HepG2 (cell line): Measurements from ENCODE around the gene NDUFB8. TPM values are rescaled to one million over a fixed set of nuclear protein-coding genes. Genes with fewer than 3 reads are reported as not detected.

ENCODE experiments used
- ATAC-seq: fragments of 200-7000 bp; cut with Tn5 transposase; 3 replicates; pipeline ENCODE4 v1.9.1; 2020; ENCODE audit warnings: mild to moderate bottlenecking, moderate library complexity
- BruUV-seq: library from RNA; stranded (reverse); fragments of 400-500 nt; replicated peaks from 2 replicates; lab custom pipeline; 2021; lab: Mats Ljungman, UMichigan
- CTCF ChIA-PET: fragments of 300-600 bp; formaldehyde crosslinking; extraction: SDS; loops from one replicate; lab custom pipeline; 2021; ENCODE audit warnings: low total read pairs, inconsistent platforms, low intra/inter-chr PET ratio; lab: Yijun Ruan, JAX
- POLR2A ChIA-PET: fragments of 350-600 bp; sonication (Branson Sonifier 250); formaldehyde crosslinking; loops from one replicate; lab custom pipeline; 2020; ENCODE audit warnings: antibody characterized with exemption, inconsistent platforms; lab: Yijun Ruan, JAX
- DNase-seq: peaks from one replicate; pipeline ENCODE4 v3.0.0-alpha.2; 2015; ENCODE audit warnings: low spot score
- FAIRE-seq: peaks from 3 replicates; lab custom pipeline; 2011; peaks lifted over from hg19 to GRCh38; lab: Jason Lieb, UNC
- H2AFZ ChIP-seq: one replicate; pipeline ENCODE4 v1.6.1; 2011; ENCODE audit warnings: low read length, inconsistent platforms
- H3K27ac ChIP-seq: fragments of 300-600 bp; 3 replicates; pipeline ENCODE4 v1.8.0; 2011; ENCODE audit warnings: mixed run types, mild to moderate bottlenecking, mixed read lengths, low read length, inconsistent platforms; ENCODE audit not compliant: insufficient read depth; ENCODE audit errors: extremely low read length
- H3K27me3 ChIP-seq, 2 experiments: fragments of 200-600 bp in 1 of 2; 2 replicates in 1 of 2; 3 replicates in 1 of 2; pipeline versions ENCODE4 v1.6.0 to v1.8.0; 2011; ENCODE audit warnings: low read length in 2 of 2, mild to moderate bottlenecking in 2 of 2, moderate library complexity in 2 of 2, inconsistent platforms in 1 of 2; ENCODE audit not compliant: insufficient read depth in 2 of 2, control insufficient read depth in 1 of 2
- H3K36me3 ChIP-seq, 2 experiments: fragments of 200-600 bp in 1 of 2; replicated peaks in 1 of 2; 2 replicates in 1 of 2; 3 replicates in 1 of 2; pipeline versions ENCODE4 v1.5.1 to v1.8.0; 2011; ENCODE audit warnings: low read length in 2 of 2, inconsistent platforms in 1 of 2; ENCODE audit not compliant: insufficient read depth in 2 of 2, control insufficient read depth in 1 of 2
- H3K4me1 ChIP-seq: 2 replicates; pipeline ENCODE4 v1.5.1; 2012; ENCODE audit warnings: low read length, inconsistent platforms; ENCODE audit not compliant: insufficient read depth
- H3K4me2 ChIP-seq: 2 replicates; pipeline ENCODE4 v1.6.0; 2011; ENCODE audit warnings: low read depth, low read length, inconsistent platforms
- H3K4me3 ChIP-seq, 3 experiments: fragments of 200-600 bp in 1 of 3; sonication (generic), shearing (Covaris generic) in 1 of 3; replicated peaks in 1 of 3; 2 replicates each; pipeline ENCODE4 v1.5.1; 2011 to 2016; ENCODE audit warnings: low read length in 3 of 3, inconsistent platforms in 2 of 3, low read depth in 2 of 3, mild to moderate bottlenecking in 2 of 3, control low read depth in 1 of 3, mixed read lengths in 1 of 3; ENCODE audit not compliant: insufficient read depth in 1 of 3
- H3K79me2 ChIP-seq: one replicate; pipeline ENCODE4 v1.6.1; 2011; ENCODE audit warnings: low read length, inconsistent platforms; ENCODE audit not compliant: insufficient read depth
- H3K9ac ChIP-seq: 2 replicates; pipeline ENCODE4 v1.6.0; 2011; ENCODE audit warnings: mild to moderate bottlenecking, low read depth, low read length, inconsistent platforms; ENCODE audit not compliant: insufficient read depth
- H3K9me3 ChIP-seq: 2 replicates; pipeline ENCODE4 v1.5.1; 2012; ENCODE audit warnings: mild to moderate bottlenecking, low read length
- H4K20me1 ChIP-seq: 2 replicates; pipeline ENCODE4 v1.6.0; 2011; ENCODE audit warnings: inconsistent platforms, mild to moderate bottlenecking, low read length, moderate library complexity; ENCODE audit not compliant: insufficient read depth
- BCL3 ChIP-seq: sonication (generic); formaldehyde crosslinking; IDR thresholded peaks from 2 replicates; pipeline ENCODE4 v1.5.1; 2020; ENCODE audit warnings: mild to moderate bottlenecking, missing genetic modification reagents, moderate library complexity
- GPN1 ChIP-seq: sonication (generic); formaldehyde crosslinking; IDR thresholded peaks from 2 replicates; pipeline ENCODE4 v1.5.1; 2020; ENCODE audit warnings: missing genetic modification reagents, borderline replicate concordance
- SIX1 ChIP-seq: sonication (generic); formaldehyde crosslinking; IDR thresholded peaks from 2 replicates; pipeline ENCODE4 v1.4.0; 2020; ENCODE audit warnings: missing genetic modification reagents, borderline replicate concordance
- ZNF333 ChIP-seq: sonication (generic); formaldehyde crosslinking; IDR thresholded peaks from 2 replicates; pipeline ENCODE4 v1.4.0; 2020; ENCODE audit warnings: mild to moderate bottlenecking, missing genetic modification reagents, borderline replicate concordance
- ZNF609 ChIP-seq: sonication (generic); formaldehyde crosslinking; IDR thresholded peaks from 2 replicates; pipeline ENCODE4 v1.4.0; 2020; ENCODE audit warnings: mild to moderate bottlenecking, missing genetic modification reagents, borderline replicate concordance
- ZNF615 ChIP-seq: sonication (generic); formaldehyde crosslinking; IDR thresholded peaks from 2 replicates; pipeline ENCODE4 v1.5.0; 2020; ENCODE audit warnings: mild to moderate bottlenecking, missing genetic modification reagents, borderline replicate concordance
- ZNF644 ChIP-seq: IDR thresholded peaks from 2 replicates; pipeline ENCODE4 v1.6.1; 2016; ENCODE audit warnings: low read depth
- ZXDC ChIP-seq: sonication (generic); formaldehyde crosslinking; IDR thresholded peaks from 2 replicates; pipeline ENCODE4 v1.5.0; 2020; ENCODE audit warnings: mild to moderate bottlenecking, missing genetic modification reagents
- WGBS: methylation state at CpG from one replicate; pipeline ENCODE4 v1.1.6; 2017; ENCODE audit warnings: low lambda C conversion rate; 5-methylcytosine and 5-hydroxymethylcytosine counted together
- in situ Hi-C: cut with HindIII; loops from 2 replicates; pipeline ENCODE4 v1.10.0; 2017; ENCODE audit warnings: low pct_unique_long_range_greater_than_20kb; ENCODE audit not compliant: extremely low pct_ligation_motif_present
- intact Hi-C: fragments of 100-400 bp; cut with micrococcal nuclease; formaldehyde crosslinking; loops from one replicate; pipeline ENCODE4 v1.10.0; 2022; ENCODE audit not compliant: unreplicated experiment
- polyA plus RNA-seq, 8 experiments: library from polyadenylated mRNA; depleted of rRNA in 3 of 8; stranded (reverse) in 7 of 8; unstranded in 1 of 8; fragments of >200 nt; fragmentation: Illumina TruSeq in 4 of 8; extraction: Trizol in 4 of 8; gene quantifications; 2 replicates each; pipeline versions ENCODE4 v1.2.1 to v1.2.3, GENCODE V29; 2011 to 2016; ENCODE audit warnings: low read depth in 4 of 8, missing spikeins in 1 of 8, mixed read lengths in 1 of 8; ENCODE audit not compliant: insufficient read depth in 1 of 8
- total RNA-seq, 5 experiments: library from RNA; depleted of rRNA; stranded (reverse); fragments of >200 nt; fragmentation: Illumina TruSeq; extraction: Trizol; gene quantifications; 2 replicates each; pipeline ENCODE4 v1.2.3, GENCODE V29; 2016; ENCODE audit warnings: low read depth in 1 of 5

Gene NDUFB8
- total and polyA plus RNA-seq, 2 of the 13 experiments (the other 11 are each of a cell fraction or from before 2014, with no cell fraction given), result 210 to 216 TPM

GRCh38 chr10:100515612-100516011 lies 14.1 kb downstream of the NDUFB8 start:
- Histone ChIP-seq H3K36me3 (no peaks in the 10 kb centered on the region), H4K20me1 (no peaks in the 10 kb centered on the region), H3K9ac (no peak overlapping the region), H3K9me3 (no peaks in the 10 kb centered on the region), H3K4me1 (peaks cover 14% of the 10 kb centered on the region), H3K4me3 (no peak overlapping the region), H3K27ac (no peak overlapping the region), H3K27me3 (no peaks in the 10 kb centered on the region), H3K4me2 (no peak overlapping the region), H2AFZ (no peak overlapping the region), H3K79me2 (no peaks in the 10 kb centered on the region)
- intact Hi-C loops, result loop anchor here (5.0 kb wide), 1 partner anchor 33 kb away; no protein-coding TSS in a partner anchor
- BruUV-seq, result no TSS peak
- DNase-seq (no peak), ATAC-seq (no peak), FAIRE-seq (no peak)
- ChIA-PET CTCF (no interaction called here), POLR2A (no interaction called here)
- in situ Hi-C loops, result no loop called here
- 88% methylated on average over 3 of the region's 3 CpGs for WGBS
- TF ChIP-seq ZXDC, result no peak

GRCh38 chr10:100510533-100511308 lies 18.9 kb downstream of the NDUFB8 start:
- FAIRE-seq (no peak), DNase-seq (no peak), ATAC-seq (no peak)
- Histone ChIP-seq H3K27ac (no peak overlapping the region), H3K4me3 (no peak overlapping the region), H4K20me1 (no peaks in the 10 kb centered on the region), H3K9ac (no peak overlapping the region), H3K4me1 (no peaks in the 10 kb centered on the region), H3K36me3 (no peaks in the 10 kb centered on the region), H2AFZ (no peak overlapping the region), H3K27me3 (no peaks in the 10 kb centered on the region), H3K9me3 (no peaks in the 10 kb centered on the region), H3K79me2 (no peaks in the 10 kb centered on the region), H3K4me2 (no peak overlapping the region)
- BruUV-seq, result no TSS peak
- WGBS, result 91% methylated on average over 6 of the region's 7 CpGs
- intact Hi-C loops (no loop called here), in situ Hi-C loops (no loop called here)
- ChIA-PET POLR2A (no interaction called here), CTCF (no interaction called here)
- TF ChIP-seq ZNF609 (CRISPR knock-in tag) (no peak), SIX1 (CRISPR knock-in tag) (no peak), ZNF644 (CRISPR knock-in tag) (no peak), ZNF333 (CRISPR knock-in tag) (no peak), GPN1 (CRISPR knock-in tag) (no peak), BCL3 (CRISPR knock-in tag) (no peak), ZNF615 (CRISPR knock-in tag) (no peak)
